ENCODE results near the gene SLC4A8. TPM values are rescaled to one million over a fixed set of nuclear protein-coding genes. Genes with fewer than 3 reads are reported as not detected.

SLC4A8 gene
- total RNA-seq, 1 experiment from 2014 or later, result 3.0 TPM

GRCh38 chr12:51377099-51377984 lies 47.3 kb upstream of the SLC4A8 start:
- Histone ChIP-seq H3K4me3 (no peak overlapping the region), H3K27me3 (ENCODE audit: insufficient read depth, low read depth) (no peaks in the 10 kb centered on the region)
- POLR2A ChIA-PET (ENCODE audit: unreplicated experiment), result no interaction called here

DNA sequence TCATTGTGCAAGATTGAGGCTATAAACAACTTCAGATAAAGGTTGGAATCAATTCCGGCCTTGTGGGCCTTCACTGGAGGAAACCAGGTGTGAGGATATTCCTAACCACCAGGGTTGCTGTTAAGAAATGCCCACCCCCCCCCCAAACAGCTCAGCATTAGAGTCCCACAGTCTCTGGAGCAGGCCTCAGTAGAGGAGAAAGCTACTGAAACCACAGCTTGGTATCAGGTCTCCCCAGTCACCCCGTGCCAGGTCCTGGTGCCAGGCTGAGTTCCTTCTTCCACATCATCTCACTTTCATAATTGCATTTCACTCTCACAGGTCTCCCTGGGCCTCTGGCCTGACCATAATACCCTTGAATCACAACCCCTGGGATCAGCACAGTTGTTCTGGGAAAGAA lies 45.9 kb upstream of the SLC4A8 start:
- ChIA-PET POLR2A (ENCODE audit: unreplicated experiment) (no interaction called here), CTCF (no interaction called here)
- DNase-seq, result no peak
- Histone ChIP-seq H3K4me3 (no peak overlapping the region), H2AFZ (no peak overlapping the region), H3K4me2 (no peak overlapping the region), H3K27me3 (ENCODE audit: insufficient read depth, low read depth) (no peaks in the 10 kb centered on the region), H4K20me1 (ENCODE audit: insufficient read depth) (no peaks in the 10 kb centered on the region), H3K4me1 (replicated peaks; ENCODE audit: insufficient read depth) (peaks cover 12% of the 10 kb centered on the region), H3K79me2 (ENCODE audit: low read depth) (no peaks in the 10 kb centered on the region; the same call in 1 of the 2 replicates), H3K9me2 (ENCODE audit: insufficient read depth) (no peaks in the 10 kb centered on the region), H3K27ac (no peak overlapping the region), H3K9me3 (ENCODE audit: insufficient read depth, low read depth) (no peaks in the 10 kb centered on the region), H3K36me3 (ENCODE audit: low read depth) (peaks cover 61% of the 10 kb centered on the region), H3F3A (ENCODE audit: insufficient read depth, low read depth) (peaks cover 2% of the 10 kb centered on the region)
- intact Hi-C loops (cut with micrococcal nuclease; ENCODE audit: unreplicated experiment), result no loop called here
- BruUV-seq (replicated peaks), result no TSS peak
- no peak for TF ChIP-seq CTCF (conservative IDR thresholded peaks at IDR 0.05)
- no peak for TF ChIP-seq EZH2 (IDR thresholded peaks at IDR 0.05; ENCODE audit: low read depth)

More at GRCh38 chr12:51377099-51377984, 47.3 kb upstream of the SLC4A8 start:
- no peak for TF ChIP-seq CTCF (conservative IDR thresholded peaks at IDR 0.05)
- no peaks in the 10 kb centered on the region for H4K20me1 ChIP-seq (ENCODE audit: insufficient read depth)
- no peaks in the 10 kb centered on the region for H3K79me2 ChIP-seq (ENCODE audit: low read depth)
- DNase-seq, result no peak
- intact Hi-C loops (cut with micrococcal nuclease; ENCODE audit: unreplicated experiment), result no loop called here
- H3K4me1 ChIP-seq (replicated peaks; ENCODE audit: insufficient read depth), result peaks cover 12% of the 10 kb centered on the region
- H3K9me2 ChIP-seq (ENCODE audit: insufficient read depth), result no peaks in the 10 kb centered on the region
- CTCF ChIA-PET, result no interaction called here
- BruUV-seq (replicated peaks), result no TSS peak
- H3K36me3 ChIP-seq (ENCODE audit: low read depth), result peaks cover 52% of the 10 kb centered on the region
- no peak overlapping the region for H3K4me2 ChIP-seq
- peaks cover 8% of the 10 kb centered on the region for H3F3A ChIP-seq (ENCODE audit: insufficient read depth, low read depth)
- no peak overlapping the region for H3K27ac ChIP-seq
- no peak overlapping the region for H2AFZ ChIP-seq
- no peaks in the 10 kb centered on the region for H3K9me3 ChIP-seq (ENCODE audit: insufficient read depth, low read depth)

- peaks cover 21% of the 10 kb centered on the region for H3K4me1 ChIP-seq (replicated peaks; ENCODE audit: insufficient read depth)
- no peaks in the 10 kb centered on the region for H3K9me3 ChIP-seq (ENCODE audit: insufficient read depth, low read depth)
- no peak overlapping the region for H3K4me3 ChIP-seq
- no peak overlapping the region for H2AFZ ChIP-seq
- H3K27me3 ChIP-seq (ENCODE audit: insufficient read depth, low read depth), result no peaks in the 10 kb centered on the region
- H3K79me2 ChIP-seq (ENCODE audit: low read depth), result no peaks in the 10 kb centered on the region; the same call in 1 of the 2 replicates
- H3F3A ChIP-seq (ENCODE audit: insufficient read depth, low read depth), result peaks cover 10% of the 10 kb centered on the region
- no peak for DNase-seq
- no peaks in the 10 kb centered on the region for H3K9me2 ChIP-seq (ENCODE audit: insufficient read depth)
- TF ChIP-seq CTCF (conservative IDR thresholded peaks at IDR 0.05), result no peak
- no peak for TF ChIP-seq EZH2 (IDR thresholded peaks at IDR 0.05; ENCODE audit: low read depth)
- CTCF ChIA-PET, result no interaction called here
- POLR2A ChIA-PET (ENCODE audit: unreplicated experiment), result no interaction called here
- no peak overlapping the region for H3K4me2 ChIP-seq
- no peaks in the 10 kb centered on the region for H4K20me1 ChIP-seq (ENCODE audit: insufficient read depth)
- intact Hi-C loops (cut with micrococcal nuclease; ENCODE audit: unreplicated experiment), result no loop called here
- H3K36me3 ChIP-seq (ENCODE audit: low read depth), result peaks cover 56% of the 10 kb centered on the region
- no peak overlapping the region for H3K27ac ChIP-seq
- no TSS peak for BruUV-seq (replicated peaks)
Measured at GRCh38 chr12:51379571-51379970, 45.1 kb upstream of the SLC4A8 start.
